Testis (tissue), 2 donors: ENCODE measurements around the gene PLB1.

Experiments
- CTCF ChIP-seq, 3 experiments: fragments of 450-650 bp in 2 of 3; fragments of 200-600 bp in 1 of 3; sonication (generic) in 1 of 3; IDR thresholded peaks; one replicate each; pipeline ENCODE4 v1.5.1; 2016 to 2019; ENCODE audit warnings: antibody characterized with exemption in 3 of 3, mild to moderate bottlenecking in 2 of 3, moderate library complexity in 1 of 3
- POLR2A ChIP-seq: fragments of 450-650 bp; IDR thresholded peaks from one replicate; pipeline ENCODE4 v1.6.1; 2017; ENCODE audit warnings: antibody characterized with exemption, mild to moderate bottlenecking, moderate library complexity

GRCh38 chr2:28532399-28532798 lies 36.5 kb downstream of the PLB1 start:
- TF ChIP-seq CTCF (IDR thresholded peaks at IDR 0.05) (no peak), POLR2A (no peak)
